SK-N-SH (cell line): Measurements from ENCODE around the gene NIPAL1. TPM values are rescaled to one million over a fixed set of nuclear protein-coding genes. Genes with fewer than 3 reads are reported as not detected.

Experiments
- CTCF ChIA-PET: fragments of 300-600, 350-600 bp; formaldehyde crosslinking; extraction: SDS; loops from one replicate; lab custom pipeline; 2021; lab: Yijun Ruan, JAX
- POLR2A ChIA-PET: fragments of 350-600 bp; sonication (Branson Sonifier 250); formaldehyde crosslinking; extraction: SDS; loops from one replicate; lab custom pipeline; 2020; ENCODE audit warnings: antibody characterized with exemption, inconsistent platforms; lab: Yijun Ruan, JAX
- DNase-seq: peaks from one replicate; pipeline ENCODE4 v3.0.0; 2012
- H2AFZ ChIP-seq: fragments of 200-600 bp; sonication (generic); 2 replicates; pipeline ENCODE4 v1.8.1; 2016; ENCODE audit warnings: antibody characterized with exemption, mild to moderate bottlenecking, low read depth
- H3F3A ChIP-seq: fragments of 200-600 bp; sonication (generic); replicated peaks from 2 replicates; pipeline ENCODE3; 2016; ENCODE audit warnings: antibody characterized with exemption, mild to moderate bottlenecking; ENCODE audit not compliant: insufficient read depth
- H3K27ac ChIP-seq, 2 experiments: fragments of 200-500 bp in 1 of 2; fragments of 200-600 bp in 1 of 2; sonication (Bioruptor generic) in 1 of 2; sonication (generic), shearing (Covaris generic) in 1 of 2; 2 replicates each; pipeline versions ENCODE4 v1.5.1 to v1.6.1; 2014 to 2016; ENCODE audit warnings: low read depth in 2 of 2, inconsistent platforms in 1 of 2, low read length in 1 of 2, mild to moderate bottlenecking in 1 of 2, mixed read lengths in 1 of 2
- H3K27me3 ChIP-seq: fragments of 200-600 bp; sonication (generic), shearing (Covaris generic); 2 replicates; pipeline ENCODE4 v1.6.1; 2016; ENCODE audit warnings: mixed run types; ENCODE audit not compliant: insufficient read depth
- H3K36me3 ChIP-seq, 2 experiments: fragments of 200-500 bp in 1 of 2; fragments of 200-600 bp in 1 of 2; sonication (Bioruptor generic) in 1 of 2; sonication (generic) in 1 of 2; replicated peaks in 1 of 2; 2 replicates each; pipeline versions ENCODE3 to v1.5.1; 2014 to 2016; ENCODE audit warnings: low read length in 1 of 2, mild to moderate bottlenecking in 1 of 2; ENCODE audit not compliant: insufficient read depth in 2 of 2, control insufficient read depth in 1 of 2
- H3K4me1 ChIP-seq, 2 experiments: fragments of 200-500 bp in 1 of 2; fragments of 200-600 bp in 1 of 2; sonication (Bioruptor generic) in 1 of 2; sonication (generic), shearing (Covaris generic) in 1 of 2; 2 replicates each; pipeline versions ENCODE4 v1.5.1 to v1.6.1; 2014 to 2016; ENCODE audit warnings: low read depth in 1 of 2, low read length in 1 of 2, mixed run types in 1 of 2; ENCODE audit not compliant: insufficient read depth in 2 of 2, control insufficient read depth in 1 of 2
- H3K4me2 ChIP-seq: fragments of 200-600 bp; sonication (generic), shearing (Covaris generic); 2 replicates; pipeline ENCODE4 v1.6.1; 2017; ENCODE audit warnings: mixed run types
- H3K4me3 ChIP-seq, 2 experiments: fragments of 200-500 bp in 1 of 2; fragments of 200-600 bp in 1 of 2; sonication (Bioruptor generic) in 1 of 2; sonication (generic), shearing (Covaris generic) in 1 of 2; 2 replicates each; pipeline versions ENCODE4 v1.5.1 to v1.8.1; 2014 to 2016; ENCODE audit warnings: low read depth in 2 of 2, inconsistent platforms in 1 of 2, low read length in 1 of 2, mild to moderate bottlenecking in 1 of 2, mixed read lengths in 1 of 2, moderate library complexity in 1 of 2
- H3K79me2 ChIP-seq: fragments of 200-600 bp; sonication (generic); 2 replicates; pipeline ENCODE4 v1.8.1; 2017; ENCODE audit warnings: mild to moderate bottlenecking; ENCODE audit not compliant: insufficient read depth
- H3K9ac ChIP-seq: fragments of 200-600 bp; sonication (generic); 2 replicates; pipeline ENCODE4 v1.6.1; 2017; ENCODE audit warnings: mixed run types
- H3K9me2 ChIP-seq: fragments of 200-600 bp; sonication (generic); 2 replicates; pipeline ENCODE4 v1.6.1; 2017; ENCODE audit warnings: mixed run types
- H3K9me3 ChIP-seq: fragments of 200-600 bp; sonication (generic); 2 replicates; pipeline ENCODE4 v1.6.1; 2017; ENCODE audit warnings: mixed run types, mild to moderate bottlenecking, moderate library complexity
- H4K20me1 ChIP-seq: fragments of 200-600 bp; sonication (generic); 2 replicates; pipeline ENCODE4 v1.6.1; 2017; ENCODE audit warnings: mild to moderate bottlenecking, mixed run types; ENCODE audit not compliant: insufficient read depth
- EP300 ChIP-seq, 2 experiments: IDR thresholded peaks; 2 replicates each; pipeline versions ENCODE4 v1.4.0 to v1.6.1; 2012; ENCODE audit warnings: borderline replicate concordance in 1 of 2, low read depth in 1 of 2, low read length in 1 of 2
- FOSL2 ChIP-seq: IDR thresholded peaks from 2 replicates; pipeline ENCODE4 v1.4.0; 2012; ENCODE audit warnings: low read depth, mild to moderate bottlenecking, moderate library complexity, borderline replicate concordance
- FOXM1 ChIP-seq: IDR thresholded peaks from 2 replicates; pipeline ENCODE4 v1.4.0; 2012; ENCODE audit warnings: low read depth, mild to moderate bottlenecking
- GATA2 ChIP-seq: sonication (generic); formaldehyde crosslinking; IDR thresholded peaks from 2 replicates; pipeline ENCODE4 v1.5.0; 2020; ENCODE audit warnings: mild to moderate bottlenecking, missing genetic modification reagents
- IRF3 ChIP-seq: fragments of 150-350 bp; IDR thresholded peaks from 2 replicates; pipeline ENCODE4 v1.6.1; 2016; ENCODE audit warnings: mild to moderate bottlenecking, low read depth, low read length
- JUND ChIP-seq: IDR thresholded peaks from 2 replicates; pipeline ENCODE4 v1.4.0; 2012
- MXI1 ChIP-seq: IDR thresholded peaks from 2 replicates; pipeline ENCODE4 v1.6.1; 2012; ENCODE audit warnings: mild to moderate bottlenecking, low read depth, low read length, improper control_type of control experiment
- NFIC ChIP-seq: IDR thresholded peaks from 2 replicates; pipeline ENCODE4 v1.4.0; 2012; ENCODE audit warnings: borderline replicate concordance
- NRF1 ChIP-seq: IDR thresholded peaks from 2 replicates; pipeline ENCODE4 v1.6.1; 2012; ENCODE audit warnings: low read depth, mild to moderate bottlenecking, low read length
- PBX3 ChIP-seq: IDR thresholded peaks from 2 replicates; pipeline ENCODE4; 2012
- RCOR1 ChIP-seq: fragments of 150-350 bp; IDR thresholded peaks from 2 replicates; pipeline ENCODE4 v1.6.1; 2017; ENCODE audit warnings: antibody characterized with exemption, low read length
- REST ChIP-seq: IDR thresholded peaks from 2 replicates; pipeline ENCODE4 v1.6.1; 2012; ENCODE audit warnings: mild to moderate bottlenecking, low read depth, low read length, moderate library complexity
- RXRA ChIP-seq: IDR thresholded peaks from 2 replicates; pipeline ENCODE4 v1.4.0; 2012; ENCODE audit warnings: low read depth, mild to moderate bottlenecking, borderline replicate concordance
- SMC3 ChIP-seq: IDR thresholded peaks from 2 replicates; pipeline ENCODE4 v1.6.1; 2012; ENCODE audit warnings: low read depth, low read length, improper control_type of control experiment
- TCF12 ChIP-seq: IDR thresholded peaks from 2 replicates; pipeline ENCODE4 v1.4.0; 2012
- TEAD4 ChIP-seq: IDR thresholded peaks from 2 replicates; pipeline ENCODE4 v1.4.0; 2012; ENCODE audit warnings: mild to moderate bottlenecking, borderline replicate concordance; ENCODE audit not compliant: insufficient read depth
- USF1 ChIP-seq: IDR thresholded peaks from 2 replicates; pipeline ENCODE4 v1.4.0; 2012; ENCODE audit warnings: low read depth, borderline replicate concordance
- YY1 ChIP-seq: IDR thresholded peaks from 2 replicates; pipeline ENCODE4 v1.4.0; 2012; ENCODE audit warnings: low read depth, mild to moderate bottlenecking
- WGBS: methylation state at CpG from one replicate; pipeline ENCODE4 v1.1.6; 2017; ENCODE audit warnings: low lambda C conversion rate; 5-methylcytosine and 5-hydroxymethylcytosine counted together
- polyA plus RNA-seq, 3 experiments: library from polyadenylated mRNA; depleted of rRNA; stranded (reverse); fragments of >200 nt; gene quantifications; 2 replicates each; pipeline ENCODE4 v1.2.3, GENCODE V29; 2012

NIPAL1 gene
- polyA plus RNA-seq, 1 of the 3 experiments (the other 2 are of a cell fraction): 1.8 TPM

- H3K4me3 ChIP-seq: no peak overlapping the region; a peak in 1 of 4 replicates
- H3F3A ChIP-seq: peaks cover 8% of the 10 kb centered on the region
- ChIA-PET CTCF (interaction anchor here (2.0 kb wide), 1 partner anchor 76 kb away, joined by 9 read pairs; no protein-coding TSS in a partner anchor), POLR2A (no interaction called here)
- no peak for DNase-seq
- H3K9me3 ChIP-seq: no peaks in the 10 kb centered on the region
- WGBS: 51% methylated on average over 3 of the region's 3 CpGs
- H3K9me2 ChIP-seq: no peaks in the 10 kb centered on the region
- no peak overlapping the region for H3K9ac ChIP-seq
- peaks cover 4 to 15% of the 10 kb centered on the region in 2 experiments; a peak in 2 of 4 replicates for H3K4me1 ChIP-seq
- 0 out of 2 replicates have a peak overlapping the region, but pooled peaks have one; percentile 30 for H3K4me2 ChIP-seq
- peak overlapping the region; percentile 29 to 83 for H3K27ac ChIP-seq
- no peaks in the 10 kb centered on the region for H3K27me3 ChIP-seq
- H2AFZ ChIP-seq: peak overlapping the region; percentile 34; the same call in 1 of the 2 replicates
- no peaks in the 10 kb centered on the region for H4K20me1 ChIP-seq
- TF ChIP-seq REST (no peak), GATA2 (peak; percentile 31; the same call in 1 of the 2 replicates), RXRA (peak; percentile 94), USF1 (no peak), JUND (peak; percentile 70), NRF1 (no peak), FOXM1 (peak; percentile 31; the same call in 1 of the 2 replicates), IRF3 (no peak), EP300 (IDR thresholded peaks at IDR 0.05; ENCODE audit: borderline replicate concordance in 1 of 2, low read depth in 1 of 2, low read length in 1 of 2) (peak; percentile 69 to 71), SMC3 (no peak), PBX3 (peak; percentile 46; the same call in 1 of the 2 replicates), YY1 (0 out of 2 replicates have a peak, but pooled peaks have one; percentile 53), RCOR1 (peak; percentile 51; the same call in 1 of the 2 replicates), FOSL2 (peak; percentile 29; the same call in 1 of the 2 replicates), TCF12 (peak; percentile 80), MXI1 (no peak), TEAD4 (peak; percentile 72; the same call in 1 of the 2 replicates), NFIC (peak; percentile 39; the same call in 1 of the 2 replicates)
- no peaks in the 10 kb centered on the region for H3K79me2 ChIP-seq
- H3K36me3 ChIP-seq: no peaks in the 10 kb centered on the region
Measured at GRCh38 chr4:48079972-48080391, 63.4 kb downstream of the NIPAL1 start.
